SK-N-SH treated with all-trans-retinoic acid at 6 μM for 48 hours (cell line): ENCODE data around the gene EIF4G2.

Experiments
- ATAC-seq: fragments of 200-7000 bp; cut with Tn5 transposase; 3 replicates; pipeline ENCODE4 v1.9.1; 2020; ENCODE audit warnings: mild to moderate bottlenecking, moderate library complexity
- ARNTL ChIP-seq: fragments of 450-650 bp; formaldehyde crosslinking; IDR thresholded peaks from 2 replicates; pipeline ENCODE4 v1.5.0; 2020; ENCODE audit warnings: low read depth, mild to moderate bottlenecking, moderate library complexity, borderline replicate concordance
- CSDC2 ChIP-seq: fragments of 250-450 bp; sonication (Bioruptor Pico); IDR thresholded peaks from 2 replicates; pipeline ENCODE4 v1.5.0; 2020; ENCODE audit warnings: mild to moderate bottlenecking, moderate library complexity
- GLIS3 ChIP-seq: fragments of 250-450 bp; sonication (Bioruptor Pico); IDR thresholded peaks from 2 replicates; pipeline ENCODE4 v1.5.0; 2020; ENCODE audit warnings: mild to moderate bottlenecking, moderate library complexity
- ISL1 ChIP-seq: fragments of 250-450 bp; sonication (Bioruptor Pico); IDR thresholded peaks from 2 replicates; pipeline ENCODE4 v2.1.2; 2022; ENCODE audit warnings: mild to moderate bottlenecking, moderate library complexity
- OSR1 ChIP-seq: fragments of 250-450 bp; sonication (Bioruptor Pico); IDR thresholded peaks from 2 replicates; pipeline ENCODE4 v1.8.0; 2022; ENCODE audit warnings: moderate library complexity, mild to moderate bottlenecking, inconsistent platforms
- RARB ChIP-seq: fragments of 250-450 bp; sonication (Bioruptor Pico); IDR thresholded peaks from 2 replicates; pipeline ENCODE4 v1.8.0; 2021; ENCODE audit warnings: mild to moderate bottlenecking, moderate library complexity
- ZC3H10 ChIP-seq: fragments of 250-450 bp; sonication (Bioruptor Pico); IDR thresholded peaks from 2 replicates; pipeline ENCODE4 v1.5.1; 2021; ENCODE audit warnings: mild to moderate bottlenecking, moderate library complexity
- ZNF565 ChIP-seq: fragments of 450-650 bp; formaldehyde crosslinking; conservative IDR thresholded peaks from 2 replicates; pipeline ENCODE4 v1.5.0; 2020; ENCODE audit warnings: low read depth, mild to moderate bottlenecking, moderate library complexity
- ZNF70 ChIP-seq: fragments of 450-650 bp; formaldehyde crosslinking; IDR thresholded peaks from 2 replicates; pipeline ENCODE4 v1.5.0; 2020; ENCODE audit warnings: mild to moderate bottlenecking, moderate library complexity

Gene EIF4G2

DNA sequence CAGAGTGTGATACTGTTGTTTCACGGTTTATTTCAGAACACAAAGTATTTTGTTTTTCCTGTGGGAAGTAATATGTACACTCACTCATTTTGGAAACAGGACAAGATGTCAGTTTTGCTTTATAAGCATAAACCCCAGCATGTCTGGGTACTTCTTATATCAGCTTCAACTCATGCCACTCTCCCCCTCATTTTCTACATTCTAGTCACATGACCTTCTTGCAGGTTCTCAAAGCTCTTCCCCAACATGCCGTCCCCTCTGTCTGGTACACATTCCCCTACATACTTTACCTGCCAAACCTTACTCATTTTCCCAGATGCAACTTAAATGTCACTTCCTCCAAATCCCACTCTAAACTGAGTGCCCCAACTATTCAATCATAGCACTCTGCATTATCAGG lies 59.2 kb downstream of the EIF4G2 start:
- no peak for ATAC-seq

DNA sequence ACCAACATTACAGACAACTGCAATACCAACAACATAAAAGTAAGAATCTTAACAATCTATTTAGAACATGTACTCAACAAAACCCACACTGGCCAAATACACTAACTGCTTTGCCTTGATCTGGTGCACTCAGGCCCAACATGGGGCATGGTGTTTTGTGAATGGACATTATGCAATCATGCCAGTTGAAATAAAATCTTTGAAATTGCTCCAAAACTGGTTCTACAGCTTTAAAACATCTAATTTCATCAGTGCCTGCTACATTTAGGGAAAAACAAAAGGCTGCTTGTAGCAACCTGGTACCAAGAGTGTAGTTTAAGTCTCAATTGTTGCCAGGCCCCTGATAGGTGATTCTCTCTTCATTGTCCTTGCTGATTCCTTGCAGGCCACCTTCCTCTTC lies 61.0 kb downstream of the EIF4G2 start:
- no peak for TF ChIP-seq OSR1
- no peak for TF ChIP-seq GLIS3 (CRISPR knock-in tag)
- no peak for TF ChIP-seq ISL1 (CRISPR knock-in tag)
- TF ChIP-seq ZC3H10, result no peak
- no peak for TF ChIP-seq ZNF70
- ATAC-seq, result no peak

More for the DNA sequence above, 59.2 kb downstream of the EIF4G2 start:
- TF ChIP-seq ARNTL (no peak), ZC3H10 (no peak), CSDC2 (CRISPR knock-in tag) (no peak), ZNF565 (no peak), RARB (CRISPR knock-in tag) (no peak)
- TF ChIP-seq, all 23 proteins: peak for 0
